Keratinocyte (primary cell): ENCODE data around the gene SUPT20HL2.

Experiments used
- CTCF ChIP-seq, 3 experiments: IDR thresholded peaks in 1 of 3; conservative IDR thresholded peaks in 1 of 3; optimal IDR thresholded peaks in 1 of 3; 2 replicates in 2 of 3; 3 replicates in 1 of 3; pipeline versions ENCODE3 to v1.5.1; 2011; ENCODE audit warnings: low read length in 3 of 3, mild to moderate bottlenecking in 3 of 3, moderate library complexity in 2 of 3, control low read depth in 1 of 3, inconsistent platforms in 1 of 3; ENCODE audit not compliant: insufficient read depth in 2 of 3; ENCODE audit errors: extremely low read depth in 1 of 3
- EZH2 ChIP-seq: IDR thresholded peaks from one replicate; pipeline ENCODE4 v1.6.1; 2012; ENCODE audit warnings: inconsistent platforms, mild to moderate bottlenecking, low read length, moderate library complexity

DNA sequence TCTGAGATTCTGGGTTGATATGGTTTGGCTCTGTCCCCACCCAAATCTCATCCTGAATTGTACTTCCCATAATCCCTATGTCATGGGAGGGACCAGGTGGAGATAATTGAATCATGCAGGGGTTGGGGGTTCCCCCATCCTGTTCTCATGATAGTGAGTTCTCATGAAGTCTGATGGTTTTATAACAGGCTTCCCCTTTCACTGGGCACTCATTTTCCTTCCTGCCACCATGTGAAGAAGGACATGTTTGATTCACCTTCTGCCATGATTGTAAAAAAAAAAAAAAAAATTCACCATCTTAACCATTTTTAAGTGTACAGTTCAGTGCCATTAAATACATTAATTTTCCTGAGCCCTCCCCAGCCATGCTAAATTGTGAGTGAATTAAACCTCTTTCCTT, 42.6 kb downstream of the SUPT20HL2 start:
- TF ChIP-seq CTCF (optimal IDR thresholded peaks at IDR 0.05 in 1 of 3, IDR thresholded peaks at IDR 0.05 in 1 of 3, conservative IDR thresholded peaks at IDR 0.05 in 1 of 3; ENCODE audit: extremely low read depth in 1 of 3, insufficient read depth in 2 of 3, low read length in 3 of 3) = no peak
- no peak for TF ChIP-seq EZH2
